NK-92 (cell line): Measurements from ENCODE around the gene LIF.
"Not testable (repeated sequence)": the region's sequence is repeated elsewhere in the genome, so short reads cannot be mapped to it uniquely, and the experiment has no call there.

Experiments
- DNase-seq: peaks from one replicate; lab custom pipeline; 2025; ENCODE audit not compliant: unreplicated experiment; lab: John Stamatoyannopoulos, UW

The LIF gene

DNA sequence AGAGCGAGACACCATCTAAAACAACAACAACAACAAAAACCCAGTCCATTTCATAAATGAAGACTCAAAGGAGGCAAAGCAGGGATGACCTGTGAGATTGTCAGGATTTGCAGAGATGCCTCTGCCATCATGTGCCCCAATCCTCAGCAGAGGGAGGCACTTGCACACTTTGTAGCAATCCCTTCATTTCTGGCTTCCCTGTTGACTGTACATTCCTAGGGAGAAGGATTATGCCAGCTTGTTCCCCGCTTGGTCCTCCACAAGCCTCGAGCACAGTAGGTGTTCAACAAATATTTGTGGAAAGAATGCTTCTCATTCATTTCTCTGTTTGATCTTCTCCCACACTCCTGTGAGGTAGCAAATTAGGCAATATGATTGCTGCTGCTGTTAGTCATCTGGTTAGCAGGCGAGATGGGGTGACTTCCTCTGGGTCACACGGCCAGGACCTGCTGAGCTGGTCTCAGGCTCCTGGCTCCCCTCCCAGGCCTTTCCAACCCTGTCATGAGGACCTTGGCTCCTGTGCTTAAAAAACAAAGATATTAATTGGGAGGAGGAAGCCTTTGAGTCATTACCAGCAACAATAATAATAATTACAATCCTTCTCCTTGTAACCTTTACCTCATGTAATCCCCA, 34.1 kb downstream of the LIF start:
- DNase-seq: no peak

DNA sequence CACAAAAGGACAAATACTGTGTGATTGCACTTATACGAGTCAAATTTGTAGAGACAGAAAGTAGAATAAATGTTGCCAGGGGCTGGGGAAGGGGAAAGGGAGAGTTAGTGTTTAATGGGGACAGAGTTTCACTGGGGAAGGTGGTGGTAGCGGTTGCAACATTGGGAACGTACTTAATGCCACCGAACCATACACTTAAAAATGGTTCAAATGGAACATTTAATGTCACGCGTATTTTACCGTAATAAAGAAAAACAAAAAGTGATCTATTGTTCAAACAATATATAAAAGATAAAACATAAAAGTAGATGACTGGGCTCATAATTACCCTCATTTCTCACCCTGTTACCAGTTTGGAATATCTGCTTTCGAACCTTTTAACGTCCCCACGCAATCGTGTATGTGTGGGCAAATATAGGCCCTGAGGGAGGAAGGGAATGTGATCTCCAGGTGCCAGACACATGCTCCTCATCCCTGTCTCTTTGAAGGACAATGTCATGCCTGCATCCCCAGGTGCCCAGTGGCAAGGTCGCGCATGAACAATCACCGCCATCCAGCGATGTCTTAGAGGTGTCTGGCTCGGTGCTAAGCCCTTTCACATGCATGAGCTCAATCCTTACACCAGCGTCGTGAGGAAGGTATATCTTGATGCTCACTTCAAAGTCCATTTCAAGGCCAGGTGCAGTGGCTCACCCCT, 35.3 kb downstream of the LIF start:
- no peak for DNase-seq

DNA sequence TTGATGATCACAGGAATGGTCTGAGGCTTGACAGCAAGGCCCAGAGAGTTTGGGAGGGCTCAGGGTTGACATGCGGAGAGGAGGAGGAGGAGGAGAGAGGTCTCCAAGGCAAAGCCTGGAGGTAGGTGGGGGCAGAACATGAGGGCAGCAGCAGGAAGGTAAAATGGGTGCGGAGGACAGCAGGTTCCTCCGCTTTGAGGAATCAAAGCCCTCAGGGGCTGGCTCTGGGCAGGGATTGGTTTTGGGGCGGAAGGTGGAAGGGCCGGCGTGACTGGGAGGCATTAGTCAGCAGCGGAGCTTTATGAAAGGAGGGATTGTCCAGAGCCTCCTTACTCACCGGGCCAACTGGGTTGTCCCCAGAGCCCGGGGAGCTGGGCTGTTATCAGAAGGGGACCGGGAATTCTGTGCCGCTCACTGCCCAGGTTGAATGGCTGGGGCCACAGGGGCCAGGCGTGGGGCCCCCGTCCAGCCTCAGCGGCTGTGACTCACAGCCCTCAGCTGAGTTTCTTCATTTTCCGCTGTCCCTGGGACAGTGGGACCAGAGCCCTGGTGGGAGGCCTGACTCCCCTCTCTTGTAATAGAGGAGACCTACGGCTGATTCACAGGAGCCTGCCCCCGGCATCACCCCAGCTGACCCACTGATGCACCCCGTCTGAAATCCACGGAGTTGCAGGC, 36.2 kb downstream of the LIF start:
- no peak for DNase-seq

DNA sequence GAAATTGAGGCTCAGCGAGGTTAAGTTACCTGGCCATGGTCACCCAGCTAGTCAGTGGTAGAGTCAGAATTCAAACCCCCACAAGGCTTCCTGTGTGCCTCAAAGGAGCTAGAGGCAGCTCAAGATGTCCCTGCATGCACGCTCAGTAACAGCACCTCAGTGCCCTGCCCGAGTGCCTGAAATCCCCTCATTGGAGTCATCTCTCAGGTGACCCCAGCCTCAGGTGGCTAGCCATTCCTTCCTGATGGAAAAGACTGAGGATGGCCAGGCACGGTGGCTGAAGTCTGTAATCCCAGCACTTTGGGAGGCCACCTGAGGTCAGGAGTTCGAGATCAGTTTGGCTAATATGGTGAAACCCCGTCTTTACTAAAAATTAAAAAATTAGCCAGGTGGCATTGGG, 36.9 kb downstream of the LIF start:
- DNase-seq: no peak

DNA sequence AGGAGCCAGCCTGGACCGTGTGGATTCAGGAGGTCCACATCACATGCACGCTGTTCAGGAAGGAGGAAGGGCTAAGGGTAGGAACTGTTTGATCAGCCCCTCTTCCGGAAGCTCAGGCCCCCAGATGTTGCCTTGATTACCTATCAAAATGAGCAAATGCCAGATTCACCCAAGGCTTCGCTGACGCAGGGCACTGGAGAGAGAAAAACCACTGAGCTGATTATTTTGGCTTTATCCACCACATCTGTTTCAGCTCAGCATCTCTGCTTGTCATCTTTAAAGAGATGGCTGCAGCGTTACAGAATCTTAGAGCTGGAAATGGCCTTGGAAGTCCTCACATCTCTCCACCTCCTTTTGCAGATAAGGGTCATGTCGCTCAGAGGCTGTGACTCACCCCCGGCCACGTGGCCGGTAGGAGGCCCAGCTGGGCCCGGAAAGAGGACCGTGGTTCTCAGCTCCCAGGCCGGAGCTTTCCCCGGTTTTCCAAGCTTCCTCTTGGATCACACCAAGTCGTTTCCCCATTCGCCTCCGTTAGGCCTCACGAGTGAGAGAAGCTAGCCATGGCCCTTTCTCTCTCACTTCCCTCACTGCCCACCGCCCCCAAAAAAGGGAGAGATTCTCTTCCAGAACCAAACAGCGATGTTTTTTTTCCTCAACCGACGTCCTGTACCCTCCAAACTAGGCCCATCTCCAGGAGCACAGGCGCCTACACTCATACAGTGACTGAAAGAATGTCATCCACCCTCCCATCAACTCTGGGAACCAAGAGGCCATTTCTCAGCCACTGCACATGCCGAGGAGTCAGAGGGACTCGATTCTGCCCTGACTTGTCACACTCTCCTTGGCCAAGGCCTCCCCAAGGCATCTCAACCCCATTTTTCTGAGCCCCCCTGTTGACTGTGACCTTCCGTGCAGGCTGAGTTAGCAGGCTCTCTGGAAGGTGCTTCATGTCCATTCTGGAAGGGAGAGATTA, 37.6 kb downstream of the LIF start:
- no peak for DNase-seq

DNA sequence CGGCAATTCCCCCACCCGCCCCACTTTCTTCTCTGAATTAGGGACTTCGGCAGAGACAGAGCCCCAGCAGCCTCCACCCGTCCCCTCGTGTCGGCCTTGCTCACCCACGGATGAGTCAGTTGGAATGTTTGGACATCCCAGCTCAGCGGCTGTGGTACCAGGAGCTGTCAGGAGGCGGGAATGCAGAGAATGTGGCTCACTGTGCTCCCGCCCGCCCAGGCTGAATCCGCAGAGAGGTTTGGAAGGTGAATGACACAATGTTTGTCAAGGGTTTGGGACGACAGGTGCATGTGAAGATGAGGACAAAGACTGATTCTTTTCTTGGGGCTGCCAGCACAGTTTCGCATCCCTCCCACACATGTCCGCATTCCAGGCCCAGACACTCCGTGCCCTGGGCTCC, 39.6 kb downstream of the LIF start:
- no peak for DNase-seq

DNA sequence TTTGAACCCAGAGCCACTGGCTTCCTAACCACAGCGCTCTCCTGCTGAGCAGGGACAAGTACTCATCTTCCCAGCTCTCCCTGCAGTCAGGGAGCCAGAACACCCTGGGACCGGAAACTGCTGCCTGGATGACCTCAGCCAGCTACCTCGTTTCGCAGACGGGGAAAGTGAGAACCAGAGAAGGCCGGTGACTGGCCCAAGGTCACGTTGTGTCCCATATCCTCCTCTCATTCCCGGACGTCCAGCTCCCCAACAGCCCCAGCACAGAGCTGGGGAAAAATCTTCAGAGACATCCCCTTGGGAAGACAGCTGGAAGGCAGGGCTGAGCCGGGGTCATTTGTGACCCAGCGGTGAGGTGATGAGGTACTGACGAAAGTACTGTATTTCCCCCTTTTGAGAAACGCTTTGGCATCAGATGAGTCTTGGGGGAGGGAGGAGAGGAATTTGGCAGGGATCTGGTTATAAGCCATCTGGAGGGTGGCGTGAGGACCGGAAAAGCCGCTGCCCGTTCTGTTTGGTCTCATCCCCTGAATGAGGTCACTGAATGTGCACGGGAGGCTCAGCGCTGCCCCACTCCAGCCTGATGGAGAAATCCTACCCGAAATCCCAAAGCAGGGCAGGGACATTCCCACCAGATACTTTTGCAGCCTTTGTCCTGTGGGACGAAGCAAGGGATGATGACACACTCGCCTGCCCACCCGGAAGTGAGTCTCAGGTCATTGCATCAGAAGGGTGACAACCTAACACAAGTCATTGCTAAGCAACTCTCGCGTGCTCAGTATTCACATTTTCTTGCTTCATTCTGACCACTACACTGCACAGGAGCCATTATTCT, 41.1 kb downstream of the LIF start:
- DNase-seq: no peak

DNA sequence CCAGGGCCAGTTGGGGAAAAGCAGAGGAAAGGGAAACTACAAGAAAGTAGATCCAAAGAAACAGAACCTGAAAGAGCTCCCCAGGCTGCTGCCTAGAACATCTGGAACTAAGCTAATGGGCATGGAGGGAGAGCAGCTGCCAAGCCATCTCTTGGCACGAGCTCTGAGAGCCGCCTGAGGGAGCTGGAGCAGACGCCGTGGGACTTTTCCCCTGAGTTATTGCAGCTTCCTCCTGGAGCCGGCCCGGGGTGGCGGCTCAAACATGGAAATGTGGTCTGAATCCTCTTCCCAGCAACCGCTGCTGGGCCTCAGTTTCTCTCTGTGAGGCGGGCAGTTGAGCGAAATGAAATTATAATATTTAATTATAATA, 41.8 kb downstream of the LIF start:
- no peak for DNase-seq

DNA sequence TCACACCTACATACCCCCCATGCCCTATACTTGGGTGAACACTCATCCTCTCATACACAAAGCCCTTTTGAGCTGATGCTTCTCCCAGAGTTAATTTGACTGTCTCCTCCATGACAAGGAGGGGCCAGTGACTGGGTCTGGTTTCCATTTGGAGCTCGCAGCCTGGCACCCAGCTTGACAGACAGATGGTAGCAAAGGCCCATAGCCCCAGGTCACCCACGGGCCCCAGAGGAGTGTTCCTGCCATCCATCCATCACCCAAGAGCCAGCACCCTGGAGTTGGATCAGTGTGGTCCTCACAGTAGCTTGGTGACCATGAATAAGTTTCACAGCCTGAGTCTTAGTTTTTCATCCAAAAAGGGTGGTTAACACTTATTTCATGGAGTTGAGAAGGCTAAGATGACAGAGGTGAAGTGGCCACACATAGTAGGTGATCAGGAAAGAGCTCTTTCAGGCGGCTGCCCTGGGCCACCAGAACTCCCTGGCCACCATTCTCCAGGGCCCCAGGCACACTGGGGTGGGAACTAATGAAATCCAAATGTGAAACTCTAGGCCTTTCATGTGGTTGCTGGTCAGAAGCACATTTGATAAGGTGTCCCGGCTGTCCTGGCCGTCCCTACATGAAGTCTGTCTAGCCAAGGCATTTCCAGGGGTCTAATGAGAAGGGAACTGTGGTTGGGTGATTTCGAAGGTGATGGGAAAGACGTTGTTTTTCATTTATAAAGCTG, 42.4 kb downstream of the LIF start:
- no peak for DNase-seq

DNA sequence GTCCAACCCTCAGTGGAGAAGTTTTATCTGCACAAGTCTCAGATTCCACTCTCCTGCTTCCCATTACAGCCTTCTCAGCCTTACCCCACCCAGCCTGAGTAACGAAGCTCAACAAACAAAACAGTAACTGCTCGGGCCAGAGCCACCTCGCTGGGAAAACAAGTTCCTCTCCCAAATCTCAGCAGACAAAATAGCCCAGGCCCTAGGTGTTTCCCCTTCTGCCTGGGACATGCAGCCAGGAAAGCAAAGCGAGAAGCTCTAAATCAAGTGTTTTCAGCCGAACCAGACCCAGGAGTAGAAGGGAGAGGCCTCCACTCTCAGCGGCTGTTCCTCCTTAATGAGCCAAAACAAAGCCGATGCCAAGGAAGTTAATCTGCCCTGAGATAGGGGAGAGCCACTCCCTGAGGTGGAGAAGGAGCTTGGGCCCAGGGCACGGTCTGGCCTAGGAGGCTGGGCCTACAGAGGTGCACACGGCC, 44.0 kb downstream of the LIF start:
- DNase-seq: no peak

DNA sequence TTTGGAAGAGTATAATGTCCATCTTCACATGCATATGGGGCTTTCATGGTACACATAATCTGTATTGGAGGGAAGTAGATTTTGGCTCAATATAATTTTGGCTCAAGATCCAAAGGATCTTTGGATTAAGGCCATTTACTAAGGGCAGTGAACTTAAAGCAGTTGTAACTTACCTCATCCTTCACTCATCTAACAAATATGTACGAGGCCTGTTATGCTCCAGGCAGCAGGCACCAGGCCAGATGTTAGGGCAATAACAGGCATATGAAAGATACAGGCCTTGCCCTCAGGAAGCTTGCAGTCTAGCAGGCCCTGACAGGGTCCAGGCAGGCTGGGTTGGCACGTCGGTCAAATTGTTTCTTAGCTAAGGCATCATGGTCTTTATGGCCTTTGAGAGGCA, 44.6 kb downstream of the LIF start:
- no peak for DNase-seq

DNA sequence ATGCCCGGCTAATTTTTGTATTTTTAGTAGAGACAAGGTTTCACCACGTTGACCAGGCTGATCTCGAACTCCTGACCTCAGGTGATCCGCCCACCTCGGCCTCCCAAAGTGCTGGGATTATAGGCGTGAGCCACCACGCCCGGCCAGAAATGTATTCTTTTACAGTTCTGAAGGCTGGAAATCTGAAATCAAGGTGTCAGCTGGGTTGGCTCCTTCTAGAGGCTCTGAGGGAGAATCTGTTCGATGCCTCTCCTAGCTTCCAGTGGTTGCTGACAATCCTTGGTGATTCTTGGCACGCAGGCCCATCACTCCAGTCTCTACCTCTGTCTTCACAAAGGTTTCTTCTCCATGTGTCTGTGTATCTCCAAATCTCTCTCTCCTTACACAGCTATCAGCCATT, 45.7 kb downstream of the LIF start:
- not testable (repeated sequence) for DNase-seq

DNA sequence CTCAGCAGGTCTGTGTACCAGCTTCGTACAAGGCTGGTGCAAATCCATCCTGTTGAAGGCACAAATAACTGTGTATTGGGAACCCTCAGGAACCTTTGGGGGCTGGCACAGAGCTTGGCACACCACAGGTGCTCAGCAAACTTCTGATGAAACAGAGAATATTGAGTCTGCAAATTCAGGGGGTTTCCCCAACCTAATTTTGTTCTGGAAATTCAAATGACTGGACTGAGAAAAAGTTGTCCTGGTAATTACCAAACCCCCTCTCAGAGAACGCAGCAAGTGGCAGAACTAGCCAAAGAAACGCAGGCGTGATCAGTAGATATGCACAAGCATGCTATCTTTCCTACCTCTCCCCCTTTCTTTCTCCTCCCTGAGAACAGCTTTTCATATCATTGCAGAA, 47.6 kb downstream of the LIF start:
- no peak for DNase-seq

DNA sequence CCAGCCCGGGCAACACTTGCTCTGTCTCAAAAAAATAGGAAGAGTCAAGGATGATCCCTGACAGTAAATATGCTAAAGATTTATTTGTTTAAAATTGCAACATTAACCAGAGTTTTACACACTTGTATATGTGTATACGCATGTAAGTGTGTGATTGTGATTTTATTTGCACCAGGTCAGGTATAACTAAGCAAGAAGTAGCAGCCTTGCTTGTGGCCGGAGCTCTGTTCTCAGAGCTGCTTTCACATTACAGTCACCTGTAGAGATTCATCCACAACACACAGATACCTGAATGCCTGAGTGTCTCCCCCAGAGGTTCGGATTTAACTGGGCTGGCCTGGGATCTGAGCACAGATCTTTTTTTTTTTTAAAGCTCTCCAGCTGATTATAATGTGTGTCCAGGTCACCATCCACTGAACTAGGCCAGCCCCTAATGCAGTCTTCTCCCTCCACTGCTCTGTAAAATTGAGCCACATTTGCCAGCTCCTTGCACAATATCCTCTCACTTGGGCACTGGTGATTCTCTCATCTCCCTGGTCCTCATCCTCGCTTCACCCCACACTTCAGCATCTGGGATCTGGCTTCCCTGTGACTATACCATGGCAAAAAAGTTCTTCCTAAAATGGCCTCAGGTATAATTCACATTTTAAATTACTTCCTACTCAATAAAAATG, 48.3 kb downstream of the LIF start:
- no peak for DNase-seq

DNA sequence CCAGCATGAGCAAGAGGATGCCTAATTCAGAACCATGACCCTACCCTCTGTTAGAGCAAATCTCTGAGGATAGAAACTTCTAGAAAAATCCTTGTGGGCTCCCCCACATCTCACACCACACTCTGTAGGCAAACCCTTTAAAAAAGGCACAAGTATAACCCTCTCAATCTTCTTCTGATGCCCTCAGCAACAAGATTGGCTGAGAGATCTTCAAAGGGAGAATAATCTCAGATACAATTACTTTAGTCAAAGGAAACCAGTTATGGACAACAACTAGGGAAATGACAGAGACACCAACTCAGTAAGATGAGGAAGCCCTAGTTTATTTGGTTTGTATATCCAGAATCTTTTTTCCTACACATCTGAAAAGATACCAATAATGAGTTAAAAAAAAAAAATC, 49.2 kb downstream of the LIF start:
- DNase-seq: no peak

DNA sequence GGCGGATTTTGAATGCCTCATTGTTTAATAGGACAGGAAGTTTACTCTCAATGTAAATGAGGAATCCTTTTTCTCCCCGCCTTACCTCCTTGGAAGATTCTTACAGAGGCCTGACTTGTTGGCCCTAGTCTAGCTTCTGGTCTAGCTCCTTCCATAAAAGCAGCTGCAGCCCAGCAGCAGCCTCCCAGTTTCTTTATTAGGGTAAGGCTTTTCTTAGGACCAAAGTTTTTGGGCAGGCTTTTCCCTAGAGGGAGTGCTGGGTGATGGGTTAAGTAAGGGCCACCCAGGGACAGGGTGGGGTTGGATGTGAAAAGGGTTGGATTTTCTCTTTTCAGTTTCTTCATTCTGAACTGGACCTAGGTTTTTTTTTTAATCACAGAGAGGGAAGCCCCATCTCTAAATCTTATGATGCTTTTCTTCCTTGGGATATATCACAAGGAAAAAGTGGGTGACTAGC, 49.7 kb downstream of the LIF start:
- DNase-seq: no peak

DNA sequence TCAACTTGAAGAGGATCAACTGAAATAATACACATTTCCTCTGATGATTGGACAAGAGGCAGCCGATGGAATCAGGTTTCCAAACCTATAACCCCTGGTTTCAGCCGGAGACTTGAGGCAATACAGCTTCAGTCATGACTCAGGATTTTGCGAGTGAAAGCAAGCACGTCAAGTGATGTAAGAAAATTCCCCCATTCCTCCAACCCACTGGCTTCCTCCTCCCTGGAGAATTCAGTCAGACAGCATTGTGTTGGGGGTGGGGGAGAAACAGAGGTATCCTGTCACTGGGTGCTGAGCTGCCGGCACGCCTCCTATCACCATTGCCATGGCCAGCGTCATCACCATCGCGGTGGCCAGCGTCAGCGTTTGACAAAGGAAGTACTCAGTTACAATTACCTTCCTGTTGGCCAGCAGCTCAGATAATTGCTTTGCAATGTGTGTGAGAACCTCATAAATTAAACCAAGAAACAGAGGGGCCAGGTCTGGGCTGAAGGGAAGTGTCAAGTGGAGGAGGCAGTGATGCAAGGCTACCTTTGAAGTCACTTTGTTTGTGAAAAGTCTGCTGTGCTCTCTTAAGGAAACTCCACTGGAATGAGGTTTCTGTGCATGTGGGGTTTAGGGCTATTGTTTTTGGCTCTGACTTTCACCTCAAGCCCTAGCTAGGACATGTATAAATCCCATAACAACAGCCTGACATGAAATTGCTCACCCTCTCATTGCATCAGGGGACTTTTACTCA, 50.2 kb downstream of the LIF start:
- DNase-seq: no peak
